ES-I3 (cell line): Measurements from ENCODE around the gene EGFLAM.

Experiments used
- H3K36me3 ChIP-seq: 2 replicates; pipeline ENCODE4 v1.6.1; 2013; ENCODE audit warnings: mild to moderate bottlenecking, low read length, control low read depth, moderate library complexity; ENCODE audit not compliant: insufficient read depth
- H3K4me1 ChIP-seq: 2 replicates; pipeline ENCODE4 v1.6.1; 2013; ENCODE audit warnings: mild to moderate bottlenecking, control low read depth, low read length; ENCODE audit not compliant: insufficient read depth
- H3K9ac ChIP-seq: 2 replicates; pipeline ENCODE4 v1.6.1; 2013; ENCODE audit warnings: low read depth, mild to moderate bottlenecking, low read length, moderate library complexity
- H3K9me3 ChIP-seq: 2 replicates; pipeline ENCODE4 v1.6.1; 2013; ENCODE audit warnings: mild to moderate bottlenecking, low read length, moderate library complexity; ENCODE audit not compliant: control insufficient read depth, insufficient read depth

The EGFLAM gene

DNA sequence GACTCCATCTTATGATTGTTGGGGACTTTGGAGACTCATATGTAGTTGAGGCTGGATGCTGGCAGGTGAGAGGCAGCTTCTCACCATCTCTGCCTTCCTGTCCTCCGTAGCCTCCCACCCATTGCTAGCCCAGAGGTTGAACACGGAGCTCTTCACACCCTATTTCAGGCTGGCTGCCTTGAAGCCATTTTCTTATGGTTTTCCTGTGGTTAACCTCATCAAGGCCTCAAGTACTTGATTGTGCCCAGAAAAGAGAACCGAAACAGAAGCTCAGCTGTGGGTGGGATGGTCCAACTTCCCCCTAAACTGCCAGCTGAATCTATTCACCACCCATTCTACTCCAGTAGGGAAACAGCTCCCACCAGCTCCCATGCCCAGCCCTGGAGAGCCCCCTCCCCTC is 195.1 kb downstream of the EGFLAM start:
- Histone ChIP-seq H3K4me1 (no peaks in the 10 kb centered on the region), H3K36me3 (no peaks in the 10 kb centered on the region), H3K9ac (no peak overlapping the region), H3K9me3 (no peaks in the 10 kb centered on the region)

GRCh38 chr5:38453921-38454320 is 195.6 kb downstream of the EGFLAM start:
- no peaks in the 10 kb centered on the region for H3K9me3 ChIP-seq
- no peaks in the 10 kb centered on the region for H3K4me1 ChIP-seq
- no peaks in the 10 kb centered on the region for H3K36me3 ChIP-seq
- H3K9ac ChIP-seq: no peak overlapping the region

DNA sequence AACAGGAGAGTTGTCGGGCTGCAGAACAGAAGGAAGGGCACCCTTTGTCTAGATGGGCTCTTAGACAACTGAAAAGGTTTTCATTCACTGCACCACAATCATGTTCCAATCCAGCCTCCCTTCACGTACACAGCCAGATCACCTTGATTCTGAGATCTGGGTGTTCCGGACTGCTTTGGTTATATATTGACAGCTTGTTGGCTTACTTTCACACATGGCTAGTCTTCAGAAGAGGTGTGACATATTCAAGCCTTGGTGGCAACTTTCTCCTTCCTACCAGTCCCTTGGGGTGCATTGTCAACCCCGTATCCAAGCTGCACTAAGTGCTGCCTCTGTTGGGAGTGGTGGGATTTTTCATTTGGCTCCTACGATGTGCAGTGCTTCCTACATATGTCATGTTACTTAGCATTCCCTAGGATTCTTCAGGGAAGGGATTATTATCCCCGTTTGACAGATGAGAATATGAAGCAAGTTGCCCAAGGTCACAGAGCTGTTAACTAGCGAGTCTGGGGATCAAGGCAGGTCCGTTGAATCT is 197.5 kb downstream of the EGFLAM start:
- no peaks in the 10 kb centered on the region for H3K36me3 ChIP-seq
- no peaks in the 10 kb centered on the region for H3K4me1 ChIP-seq
- H3K9me3 ChIP-seq: no peaks in the 10 kb centered on the region
- H3K9ac ChIP-seq: no peak overlapping the region

DNA sequence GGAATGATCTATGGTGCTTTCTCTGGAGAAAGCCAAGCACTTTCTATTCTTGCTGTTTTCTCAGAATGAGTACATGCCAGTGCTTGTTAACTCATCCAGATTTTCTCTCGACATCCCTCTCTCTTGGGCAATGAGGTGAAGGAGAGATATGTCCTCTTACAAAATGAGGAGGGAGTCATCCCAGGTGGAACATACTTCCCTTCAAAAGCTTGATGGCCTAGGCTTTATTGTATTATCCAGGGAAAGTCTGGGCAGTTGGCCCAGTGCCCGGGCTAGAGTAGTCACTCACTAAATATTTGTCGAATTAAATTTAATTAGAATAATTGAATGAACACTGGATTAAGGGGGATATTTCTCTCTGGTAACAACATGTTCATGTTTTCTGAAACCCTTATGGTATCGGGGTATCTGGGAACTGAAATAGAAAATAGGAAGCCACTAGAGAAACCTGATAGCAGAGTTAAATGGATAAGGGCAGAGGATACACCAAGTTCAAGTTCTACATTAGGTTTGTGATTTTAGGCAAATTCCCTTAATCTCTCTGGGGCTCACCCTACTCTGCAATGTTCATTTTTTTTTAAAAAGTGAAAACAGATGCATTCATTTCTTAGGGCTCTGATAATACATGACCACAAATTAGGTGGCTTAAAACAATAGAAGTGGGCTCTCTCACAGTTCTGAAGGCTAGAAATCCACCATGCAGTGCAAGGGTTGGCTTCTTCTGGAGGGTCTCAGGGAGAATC is 198.5 kb downstream of the EGFLAM start:
- H3K36me3 ChIP-seq: no peaks in the 10 kb centered on the region
- H3K9me3 ChIP-seq: no peaks in the 10 kb centered on the region
- H3K4me1 ChIP-seq: no peaks in the 10 kb centered on the region
- H3K9ac ChIP-seq: no peak overlapping the region

DNA sequence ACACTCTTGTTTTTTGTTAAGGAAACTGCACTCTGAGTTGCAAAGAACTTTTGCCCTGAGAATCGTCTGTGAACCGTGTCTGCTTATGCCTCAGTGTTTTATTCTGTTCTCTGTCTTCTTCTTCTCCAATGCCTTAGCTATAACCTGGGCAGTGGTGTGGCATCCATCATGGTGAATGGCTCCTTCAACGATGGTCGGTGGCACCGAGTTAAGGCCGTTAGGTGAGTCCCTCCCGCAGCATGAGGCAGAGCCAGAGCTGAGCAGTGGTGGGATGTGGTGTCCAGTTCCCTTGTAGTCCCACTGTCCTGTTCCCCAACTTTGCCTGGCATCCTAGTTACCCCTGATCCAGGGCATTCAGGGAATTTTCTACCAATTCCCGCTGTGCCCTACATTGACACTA is 199.8 kb downstream of the EGFLAM start:
- H3K4me1 ChIP-seq: no peaks in the 10 kb centered on the region
- no peaks in the 10 kb centered on the region for H3K9me3 ChIP-seq

DNA sequence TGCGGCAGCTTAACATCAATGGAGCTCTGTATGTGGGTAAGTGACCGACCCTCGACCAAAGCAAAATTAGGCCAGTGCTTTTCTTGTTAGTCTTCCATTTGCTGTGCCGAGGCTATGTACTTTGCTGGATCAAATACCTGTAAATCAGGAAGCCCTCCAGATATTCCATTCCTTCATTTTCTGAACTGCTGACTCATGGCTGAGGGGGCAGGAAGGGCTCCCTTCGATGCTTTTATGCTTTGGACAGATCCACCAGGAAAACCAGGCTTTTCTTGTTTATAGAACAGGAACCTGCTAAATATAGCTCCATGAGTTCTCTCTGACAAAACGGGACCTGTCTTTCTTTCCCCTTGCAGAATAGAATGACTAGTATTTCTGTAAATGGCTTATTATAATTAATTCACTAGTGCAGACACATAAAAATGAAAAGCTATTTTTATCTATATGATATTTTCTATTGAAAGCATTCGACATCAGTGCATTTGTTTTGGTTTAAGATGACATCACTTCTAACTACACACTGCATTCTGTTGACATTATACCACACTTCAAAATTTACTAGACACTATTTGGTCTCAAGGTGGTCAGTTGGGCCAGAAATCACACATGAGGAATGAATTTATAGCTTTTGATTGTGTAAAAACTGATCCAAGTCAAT is 204.7 kb downstream of the EGFLAM start:
- no peaks in the 10 kb centered on the region for H3K36me3 ChIP-seq
- H3K4me1 ChIP-seq: peaks cover 8% of the 10 kb centered on the region; the same call in 1 of the 2 replicates
- no peak overlapping the region for H3K9ac ChIP-seq
- H3K9me3 ChIP-seq: no peaks in the 10 kb centered on the region

More for the DNA sequence above, 199.8 kb downstream of the EGFLAM start:
- Histone ChIP-seq H3K9ac (no peak overlapping the region), H3K36me3 (no peaks in the 10 kb centered on the region)

- H3K9me3 ChIP-seq: no peaks in the 10 kb centered on the region
- H3K9ac ChIP-seq: no peak overlapping the region
- peaks cover 10% of the 10 kb centered on the region; the same call in 1 of the 2 replicates for H3K4me1 ChIP-seq
- no peaks in the 10 kb centered on the region for H3K36me3 ChIP-seq
Measured at GRCh38 chr5:38463634-38464521, 205.5 kb downstream of the EGFLAM start.

- Histone ChIP-seq H3K9me3 (no peaks in the 10 kb centered on the region), H3K9ac (no peak overlapping the region), H3K4me1 (peaks cover 14% of the 10 kb centered on the region; the same call in 1 of the 2 replicates), H3K36me3 (no peaks in the 10 kb centered on the region)
Measured at GRCh38 chr5:38465061-38465460, 206.7 kb downstream of the EGFLAM start.

DNA sequence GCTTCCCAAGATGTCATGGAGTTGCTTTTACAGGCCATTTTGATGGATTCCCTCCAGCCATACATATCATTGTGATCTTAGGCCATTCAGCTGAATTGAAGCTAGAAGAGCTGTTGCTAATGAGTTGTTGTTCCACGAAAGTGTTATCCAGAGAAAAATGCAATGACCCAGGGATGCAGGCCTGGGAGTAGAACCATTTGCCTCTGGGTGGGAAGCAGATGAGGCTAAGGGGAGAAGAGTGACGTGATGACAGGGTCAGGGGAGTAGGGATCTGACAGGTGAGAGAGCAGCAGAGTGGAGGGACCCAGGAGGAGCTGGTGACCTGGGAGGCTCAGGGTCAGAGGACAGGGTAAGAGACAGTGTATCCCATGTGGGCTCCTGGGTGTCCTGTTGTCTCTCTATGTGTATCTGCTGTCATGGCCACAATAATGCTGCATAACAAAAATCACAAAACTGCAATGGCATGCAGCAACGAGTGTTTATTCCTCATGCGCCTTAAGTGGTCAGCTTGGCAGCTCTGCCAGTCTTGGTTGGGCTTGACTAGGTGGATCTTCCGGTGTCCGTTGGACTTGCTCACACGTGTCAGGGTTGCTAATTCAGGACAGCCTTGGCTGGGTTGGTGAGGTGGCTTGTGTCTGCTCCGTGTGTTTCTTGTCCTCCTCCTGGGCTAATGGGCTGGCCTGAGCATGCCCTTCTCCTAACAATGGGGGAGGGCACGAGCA is 207.5 kb downstream of the EGFLAM start:
- H3K36me3 ChIP-seq: no peaks in the 10 kb centered on the region; the same call in 1 of the 2 replicates
- no peak overlapping the region for H3K9ac ChIP-seq
- peaks cover 14% of the 10 kb centered on the region; the same call in 1 of the 2 replicates for H3K4me1 ChIP-seq
- no peaks in the 10 kb centered on the region for H3K9me3 ChIP-seq

DNA sequence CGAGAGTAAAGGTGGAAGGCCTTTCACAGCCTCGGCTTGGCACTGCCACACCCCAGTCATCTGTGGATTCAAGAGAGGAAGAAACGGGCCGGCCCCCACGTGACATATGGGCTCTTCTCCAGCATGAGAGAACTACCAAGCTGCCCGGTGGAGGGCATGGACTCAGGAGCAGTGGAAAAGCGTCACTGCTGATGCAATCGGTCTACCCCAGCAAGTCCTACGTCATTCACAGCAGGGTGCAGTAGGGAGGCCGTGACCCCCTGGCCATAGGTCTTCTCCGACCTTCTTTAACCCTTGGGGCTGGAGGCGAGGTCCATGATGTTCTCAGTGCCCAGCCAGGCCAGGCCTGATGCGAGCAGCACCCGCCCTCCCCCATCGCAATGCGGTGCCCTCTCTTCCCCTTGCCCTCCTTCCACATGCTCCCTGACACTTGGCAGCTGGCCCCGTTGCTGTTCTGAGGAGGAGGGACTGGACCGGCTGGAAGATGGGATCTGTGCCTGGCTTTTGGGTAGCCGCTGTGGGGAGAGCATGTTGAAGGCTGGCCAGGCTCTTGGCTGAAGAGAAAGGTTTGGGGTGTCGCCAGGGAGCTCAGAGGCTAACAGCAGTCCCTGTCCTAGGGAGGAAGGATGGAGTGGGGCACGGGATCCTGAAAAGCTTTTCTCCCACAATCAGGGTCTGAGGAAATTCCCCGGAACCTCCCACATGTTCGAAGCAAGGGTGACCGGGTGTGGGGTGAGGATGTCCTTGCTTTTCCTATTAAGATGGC is 208.2 kb downstream of the EGFLAM start:
- Histone ChIP-seq H3K4me1 (peaks cover 14% of the 10 kb centered on the region; the same call in 1 of the 2 replicates), H3K36me3 (no peaks in the 10 kb centered on the region; the same call in 1 of the 2 replicates), H3K9ac (no peak overlapping the region), H3K9me3 (no peaks in the 10 kb centered on the region)

GRCh38 chr5:38467353-38468040 is 209.1 kb downstream of the EGFLAM start:
- Histone ChIP-seq H3K4me1 (peaks cover 14% of the 10 kb centered on the region; the same call in 1 of the 2 replicates), H3K9ac (no peak overlapping the region), H3K9me3 (no peaks in the 10 kb centered on the region), H3K36me3 (no peaks in the 10 kb centered on the region; the same call in 1 of the 2 replicates)

DNA sequence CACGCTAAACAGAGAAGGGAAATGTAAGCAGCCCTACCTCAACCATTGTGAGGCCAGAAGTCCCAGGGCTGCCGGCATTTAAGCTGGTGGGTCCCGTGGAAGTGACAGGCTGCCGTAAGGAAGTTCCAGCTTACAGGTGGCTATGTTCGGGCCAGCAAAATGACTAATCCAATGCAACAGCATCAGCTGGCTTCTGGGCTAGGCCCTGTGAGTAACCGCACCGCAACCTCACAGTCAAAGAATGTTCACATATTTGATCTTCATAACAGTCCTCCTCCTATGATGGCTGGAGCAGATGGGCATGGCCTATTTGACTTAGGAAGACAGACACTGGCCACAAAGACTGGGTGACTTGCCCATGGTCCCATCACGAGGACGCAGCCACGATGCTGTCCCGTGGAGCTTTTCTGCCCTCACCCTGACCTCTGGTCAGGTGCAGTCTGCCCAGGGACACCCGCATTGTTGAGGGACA is 209.9 kb downstream of the EGFLAM start:
- Histone ChIP-seq H3K4me1 (peaks cover 14% of the 10 kb centered on the region; the same call in 1 of the 2 replicates), H3K9ac (no peak overlapping the region), H3K9me3 (no peaks in the 10 kb centered on the region), H3K36me3 (no peaks in the 10 kb centered on the region; the same call in 1 of the 2 replicates)
